Panc1 (cell line): ENCODE data around the gene GMDS. TPM values are rescaled to one million over a fixed set of nuclear protein-coding genes. Genes with fewer than 3 reads are reported as not detected.

Experiments used
- ATAC-seq: fragments of 200-7000 bp; cut with Tn5 transposase; 2 replicates; pipeline ENCODE4 v1.9.1; 2020; ENCODE audit warnings: mild to moderate bottlenecking, moderate library complexity
- BruUV-seq: library from RNA; stranded (reverse); fragments of 400-500 nt; replicated peaks from 2 replicates; lab custom pipeline; 2021; lab: Mats Ljungman, UMichigan
- CTCF ChIA-PET: fragments of 300-600 bp; sonication (Branson Sonifier 250); formaldehyde crosslinking; loops from one replicate; lab custom pipeline; 2022; ENCODE audit warnings: antibody characterized with exemption; lab: Charles Lee
- POLR2A ChIA-PET: fragments of 300-600 bp; sonication (Branson Sonifier 250); formaldehyde crosslinking; loops from one replicate; lab custom pipeline; 2022; ENCODE audit warnings: antibody characterized with exemption; lab: Charles Lee
- DNase-seq: peaks from one replicate; pipeline ENCODE4 v3.0.0-alpha.2; 2010; ENCODE audit warnings: low read depth, low spot score
- H3K27ac ChIP-seq: 2 replicates; pipeline ENCODE4 v1.5.1; 2011; ENCODE audit warnings: mild to moderate bottlenecking, low read length, inconsistent platforms
- H3K27me3 ChIP-seq: fragments of 200-500 bp; sonication (Bioruptor generic); 2 replicates; pipeline ENCODE4 v1.6.0; 2014; ENCODE audit warnings: low read length, inconsistent platforms; ENCODE audit not compliant: control insufficient read depth, insufficient read depth
- H3K36me3 ChIP-seq: fragments of 200-500 bp; sonication (Bioruptor generic); 2 replicates; pipeline ENCODE4 v1.5.1; 2014; ENCODE audit warnings: inconsistent platforms, mild to moderate bottlenecking, low read length, moderate library complexity; ENCODE audit not compliant: control insufficient read depth, insufficient read depth
- H3K4me1 ChIP-seq: 2 replicates; pipeline ENCODE4 v1.5.1; 2011; ENCODE audit warnings: inconsistent platforms, mild to moderate bottlenecking, low read length, moderate library complexity; ENCODE audit not compliant: control insufficient read depth, insufficient read depth
- H3K4me3 ChIP-seq, 2 experiments: 2 replicates each; pipeline ENCODE4 v1.5.1; 2011 to 2012; ENCODE audit warnings: low read depth in 2 of 2, low read length in 2 of 2, mild to moderate bottlenecking in 2 of 2, inconsistent platforms in 1 of 2, moderate library complexity in 1 of 2
- H3K9me3 ChIP-seq: fragments of 200-500 bp; sonication (Bioruptor generic); 2 replicates; pipeline ENCODE4 v1.5.1; 2014; ENCODE audit warnings: low read depth, mild to moderate bottlenecking, inconsistent platforms, low read length, moderate library complexity; ENCODE audit not compliant: control insufficient read depth, insufficient read depth
- CTCF ChIP-seq: fragments of 450-650 bp; IDR thresholded peaks from 2 replicates; pipeline ENCODE4 v1.5.1; 2017; ENCODE audit warnings: mild to moderate bottlenecking
- POLR2AphosphoS5 ChIP-seq: IDR thresholded peaks from 2 replicates; pipeline ENCODE4 v1.6.1; 2012; ENCODE audit warnings: mild to moderate bottlenecking, low read depth, low read length, moderate library complexity
- REST ChIP-seq, 2 experiments: IDR thresholded peaks; 2 replicates each; pipeline ENCODE4 v1.6.1; 2011 to 2012; ENCODE audit warnings: low read depth in 2 of 2, control low read depth in 1 of 2, low read length in 1 of 2, mild to moderate bottlenecking in 1 of 2, moderate library complexity in 1 of 2; ENCODE audit not compliant: insufficient read depth in 1 of 2
- SIN3A ChIP-seq: IDR thresholded peaks from 2 replicates; pipeline ENCODE4 v1.6.1; 2012; ENCODE audit warnings: low read depth, mild to moderate bottlenecking, low read length, moderate library complexity, borderline replicate concordance; ENCODE audit not compliant: insufficient read depth
- TCF7L2 ChIP-seq: IDR thresholded peaks from 2 replicates; pipeline ENCODE4 v1.6.1; 2011; ENCODE audit warnings: mild to moderate bottlenecking, low read depth, low read length, inconsistent platforms
- in situ Hi-C: cut with HindIII; loops from 2 replicates; pipeline ENCODE4 v1.10.0; 2016; ENCODE audit warnings: low sequenced_read_pairs, low pct_unique_long_range_greater_than_20kb
- intact Hi-C: fragments of 100-400 bp; cut with micrococcal nuclease; formaldehyde crosslinking; loops from one replicate; pipeline ENCODE4 v1.10.0; 2022; ENCODE audit not compliant: unreplicated experiment
- total RNA-seq: library from RNA; stranded (reverse); gene quantifications from one replicate; pipeline ENCODE4 v1.2.1, GENCODE V29; 2021; ENCODE audit not compliant: unreplicated experiment

GMDS gene
- total RNA-seq, 1 experiment from 2014 or later, result 9.8 TPM

GRCh38 chr6:1758076-1758679 is 487.2 kb downstream of the GMDS start:
- Histone ChIP-seq H3K9me3 (no peaks in the 10 kb centered on the region), H3K4me1 (no peaks in the 10 kb centered on the region), H3K27ac (no peak overlapping the region), H3K27me3 (no peaks in the 10 kb centered on the region), H3K36me3 (no peaks in the 10 kb centered on the region), H3K4me3 (no peak overlapping the region)
- ChIA-PET POLR2A (no interaction called here), CTCF (no interaction called here)
- DNase-seq (no peak), ATAC-seq (no peak)
- intact Hi-C loops, result no loop called here
- no TSS peak for BruUV-seq
- in situ Hi-C loops, result no loop called here
- TF ChIP-seq REST (IDR thresholded peaks at IDR 0.05; ENCODE audit: insufficient read depth in 1 of 2, low read depth in 2 of 2, low read length in 1 of 2) (no peak), CTCF (no peak), POLR2AphosphoS5 (no peak), SIN3A (no peak), TCF7L2 (no peak)

- BruUV-seq, result no TSS peak
- intact Hi-C loops, result no loop called here
- Histone ChIP-seq H3K4me1 (no peaks in the 10 kb centered on the region), H3K36me3 (no peaks in the 10 kb centered on the region), H3K27ac (no peak overlapping the region), H3K4me3 (no peak overlapping the region), H3K27me3 (no peaks in the 10 kb centered on the region), H3K9me3 (no peaks in the 10 kb centered on the region)
- CTCF ChIA-PET, result no interaction called here
- in situ Hi-C loops, result no loop called here
- POLR2A ChIA-PET, result no interaction called here
- TF ChIP-seq POLR2AphosphoS5 (no peak), CTCF (no peak), SIN3A (no peak), REST (IDR thresholded peaks at IDR 0.05; ENCODE audit: insufficient read depth in 1 of 2, low read depth in 2 of 2, low read length in 1 of 2) (no peak), TCF7L2 (no peak)
- ATAC-seq (no peak), DNase-seq (no peak)
These were observed 488.3 kb downstream of the GMDS start for GRCh38 chr6:1757131-1757530.
